Muscle layer of duodenum (tissue), 2 donors: Measurements from ENCODE around the gene SOX30.
"Not testable (repeated sequence)": the region's sequence is repeated elsewhere in the genome, so short reads cannot be mapped to it uniquely, and the experiment has no call there.

Source experiments
- H3K27ac ChIP-seq: one replicate; pipeline ENCODE4 v1.7.0; 2013; ENCODE audit warnings: mild to moderate bottlenecking, low read length
- H3K27me3 ChIP-seq: one replicate; pipeline ENCODE4 v1.7.0; 2013; ENCODE audit warnings: low read depth, mild to moderate bottlenecking, control low read depth, low read length
- H3K36me3 ChIP-seq, 2 donors: one replicate each; pipeline ENCODE4 v1.7.0; 2013; ENCODE audit warnings: low read length in 2 of 2, control low read depth in 1 of 2, mild to moderate bottlenecking in 1 of 2; ENCODE audit not compliant: insufficient read depth in 2 of 2, control insufficient read depth in 1 of 2
- H3K4me1 ChIP-seq, 2 donors: one replicate each; pipeline ENCODE4 v1.7.0; 2013; ENCODE audit warnings: low read length in 2 of 2, mild to moderate bottlenecking in 2 of 2, control low read depth in 1 of 2, moderate library complexity in 1 of 2; ENCODE audit not compliant: insufficient read depth in 2 of 2, control insufficient read depth in 1 of 2
- H3K4me3 ChIP-seq, 2 donors: one replicate each; pipeline ENCODE4 v1.7.0; 2013; ENCODE audit warnings: low read length in 2 of 2, low read depth in 1 of 2, mild to moderate bottlenecking in 1 of 2
- H3K9me3 ChIP-seq, 2 donors: one replicate each; pipeline ENCODE4 v1.7.0; 2013; ENCODE audit warnings: low read length in 2 of 2, control low read depth in 1 of 2, mild to moderate bottlenecking in 1 of 2; ENCODE audit not compliant: control insufficient read depth in 1 of 2
- donor health status: healthy.

SOX30 gene

DNA sequence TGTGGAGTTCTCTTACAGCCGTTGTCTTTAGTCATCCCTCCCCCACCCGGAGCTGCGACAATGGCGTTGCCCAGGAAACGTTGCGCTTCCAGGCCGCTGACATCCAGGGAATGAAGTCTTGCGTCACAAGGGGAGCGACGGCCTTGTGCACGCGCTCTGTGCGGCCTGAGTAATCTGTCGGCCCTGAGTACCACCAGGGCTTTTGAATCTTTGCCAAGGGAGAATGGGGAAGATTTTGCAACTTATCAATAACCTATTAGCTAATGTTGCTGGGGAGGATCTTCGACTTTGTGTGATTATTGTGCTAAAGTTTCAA is at the start of gene SOX30:
SOX30 (minus strand) TSS at position 62 of the 316 bp plus-strand sequence. CDS start 360 bp downstream, outside the sequence.
- Histone ChIP-seq H3K4me3 (peak within 1 kb of the TSS; percentile 33 to 61), H3K36me3 (no peaks in the 10 kb centered on the region), H3K27ac (no peak within 1 kb of the TSS), H3K27me3 (no peaks in the 10 kb centered on the region), H3K4me1 (peaks cover 0 to 8% of the 10 kb centered on the region in 2 donors), H3K9me3 (no peaks in the 10 kb centered on the region)

DNA sequence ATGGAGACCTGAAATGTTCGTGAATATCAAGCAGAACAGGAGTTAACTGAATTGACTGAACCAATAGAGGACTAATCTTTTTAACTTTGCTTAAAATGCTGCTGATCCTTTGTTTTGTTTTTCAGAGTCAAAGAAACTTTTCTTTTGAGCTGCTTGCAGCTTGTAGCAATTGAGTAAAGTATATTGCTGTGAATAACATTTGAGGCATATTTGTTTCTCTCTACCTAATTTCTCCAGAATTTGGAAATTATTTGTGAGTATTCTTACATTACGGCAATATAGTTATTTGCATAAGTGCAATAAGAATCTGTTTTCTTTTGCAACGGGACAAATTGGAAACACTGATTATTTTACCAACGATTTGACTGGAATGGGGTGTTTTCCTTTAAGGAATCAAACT is 46.4 kb upstream of the SOX30 start:
- H3K27me3 ChIP-seq, H3K4me3 ChIP-seq, H3K36me3 ChIP-seq, H3K4me1 ChIP-seq, H3K9me3 ChIP-seq, H3K27ac ChIP-seq: not testable (repeated sequence)

DNA sequence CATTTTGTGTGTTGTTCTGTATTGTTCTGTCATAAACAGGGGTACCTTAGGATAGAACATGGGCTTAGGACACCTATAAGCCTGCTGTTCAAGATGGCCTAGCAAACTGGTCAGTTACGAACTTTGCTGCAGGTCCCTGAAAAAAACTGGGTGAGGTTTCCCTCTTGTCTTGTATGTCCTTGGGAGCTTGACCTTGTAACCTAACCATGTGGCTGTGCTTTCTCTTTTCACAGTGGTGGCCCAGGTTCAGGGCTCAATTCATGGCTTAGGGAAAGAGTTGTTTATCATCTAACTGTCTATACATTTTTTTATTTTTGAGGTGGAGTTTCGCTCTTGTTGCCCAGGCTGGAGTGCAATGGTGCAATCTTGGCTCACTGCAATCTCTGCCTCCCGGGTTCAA is 43.9 kb upstream of the SOX30 start:
- H3K36me3 ChIP-seq, H3K9me3 ChIP-seq, H3K4me3 ChIP-seq, H3K27ac ChIP-seq, H3K4me1 ChIP-seq, H3K27me3 ChIP-seq: not testable (repeated sequence)

GRCh38 chr5:157693816-157694215 is 41.6 kb upstream of the SOX30 start:
- not testable (repeated sequence) for H3K36me3 ChIP-seq, H3K4me1 ChIP-seq, H3K27ac ChIP-seq, H3K27me3 ChIP-seq, H3K9me3 ChIP-seq, H3K4me3 ChIP-seq

GRCh38 chr5:157690690-157691433 is 38.6 kb upstream of the SOX30 start:
- Histone ChIP-seq H3K9me3 (no peaks in the 10 kb centered on the region), H3K4me3 (peak overlapping the region in 1 of 2 donors; percentile 34), H3K27ac (no peak overlapping the region), H3K4me1 (no peaks in the 10 kb centered on the region), H3K27me3 (no peaks in the 10 kb centered on the region), H3K36me3 (no peaks in the 10 kb centered on the region)

DNA sequence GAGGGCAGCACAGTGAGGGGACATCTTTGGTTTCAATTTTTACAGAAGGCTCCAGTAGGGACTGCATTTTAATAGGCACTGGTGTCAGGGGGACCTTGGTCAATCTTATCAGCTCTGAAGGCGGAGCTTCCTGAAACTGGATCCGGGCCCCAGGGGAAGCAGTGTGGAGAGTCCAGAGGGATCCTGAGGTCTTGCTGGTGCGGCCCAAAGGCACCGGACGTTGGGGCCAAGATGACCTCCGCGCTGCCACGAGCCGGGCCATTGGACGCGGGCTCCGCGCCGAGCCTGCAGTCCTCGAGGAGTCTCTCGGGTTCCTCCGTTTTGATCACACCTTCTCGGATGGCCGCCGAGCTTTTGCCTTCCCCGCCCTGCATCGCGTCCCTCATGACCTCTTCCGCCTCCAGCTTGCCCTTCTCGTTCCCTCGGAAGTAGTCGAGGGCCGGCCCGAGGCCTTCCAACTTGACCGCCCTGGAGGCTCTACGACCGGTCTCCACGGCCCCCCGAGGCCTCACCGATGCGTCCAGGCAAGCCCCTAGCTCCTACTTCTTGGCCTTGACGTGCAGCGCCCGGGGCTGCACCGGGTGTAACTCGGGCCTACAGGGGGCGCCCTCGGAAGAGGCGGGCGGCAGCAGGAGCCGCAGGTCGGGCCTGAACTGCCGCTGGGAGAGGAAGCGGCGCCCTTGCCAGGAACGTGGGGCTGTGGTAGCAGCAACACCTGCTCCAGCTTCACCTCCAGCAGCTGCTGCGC is 37.9 kb upstream of the SOX30 start:
- no peak overlapping the region for H3K27ac ChIP-seq
- H3K9me3 ChIP-seq: no peaks in the 10 kb centered on the region
- peak overlapping the region in 1 of 2 donors; percentile 34 for H3K4me3 ChIP-seq
- no peaks in the 10 kb centered on the region for H3K4me1 ChIP-seq
- H3K36me3 ChIP-seq: no peaks in the 10 kb centered on the region
- H3K27me3 ChIP-seq: no peaks in the 10 kb centered on the region

DNA sequence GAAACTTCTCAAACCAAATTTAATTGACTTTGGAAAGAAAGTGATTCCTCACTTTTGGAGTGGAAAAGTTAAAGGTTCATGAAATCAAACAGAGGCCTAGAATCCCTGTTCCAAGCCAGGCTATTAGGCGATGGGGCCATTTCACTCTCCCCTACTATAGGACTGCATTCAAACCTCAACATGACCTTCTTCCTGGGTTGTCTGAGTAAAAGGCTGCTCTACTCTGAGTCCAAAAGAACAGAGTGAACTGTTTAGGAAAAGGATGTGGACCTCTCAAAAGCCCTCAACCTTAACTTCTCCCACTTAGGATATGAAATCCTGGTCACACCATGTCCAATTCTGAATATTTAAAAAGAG is 34.9 kb upstream of the SOX30 start:
- Histone ChIP-seq H3K36me3 (no peaks in the 10 kb centered on the region), H3K9me3 (no peaks in the 10 kb centered on the region), H3K4me3 (no peak overlapping the region), H3K4me1 (no peaks in the 10 kb centered on the region), H3K27ac (no peak overlapping the region), H3K27me3 (no peaks in the 10 kb centered on the region)

DNA sequence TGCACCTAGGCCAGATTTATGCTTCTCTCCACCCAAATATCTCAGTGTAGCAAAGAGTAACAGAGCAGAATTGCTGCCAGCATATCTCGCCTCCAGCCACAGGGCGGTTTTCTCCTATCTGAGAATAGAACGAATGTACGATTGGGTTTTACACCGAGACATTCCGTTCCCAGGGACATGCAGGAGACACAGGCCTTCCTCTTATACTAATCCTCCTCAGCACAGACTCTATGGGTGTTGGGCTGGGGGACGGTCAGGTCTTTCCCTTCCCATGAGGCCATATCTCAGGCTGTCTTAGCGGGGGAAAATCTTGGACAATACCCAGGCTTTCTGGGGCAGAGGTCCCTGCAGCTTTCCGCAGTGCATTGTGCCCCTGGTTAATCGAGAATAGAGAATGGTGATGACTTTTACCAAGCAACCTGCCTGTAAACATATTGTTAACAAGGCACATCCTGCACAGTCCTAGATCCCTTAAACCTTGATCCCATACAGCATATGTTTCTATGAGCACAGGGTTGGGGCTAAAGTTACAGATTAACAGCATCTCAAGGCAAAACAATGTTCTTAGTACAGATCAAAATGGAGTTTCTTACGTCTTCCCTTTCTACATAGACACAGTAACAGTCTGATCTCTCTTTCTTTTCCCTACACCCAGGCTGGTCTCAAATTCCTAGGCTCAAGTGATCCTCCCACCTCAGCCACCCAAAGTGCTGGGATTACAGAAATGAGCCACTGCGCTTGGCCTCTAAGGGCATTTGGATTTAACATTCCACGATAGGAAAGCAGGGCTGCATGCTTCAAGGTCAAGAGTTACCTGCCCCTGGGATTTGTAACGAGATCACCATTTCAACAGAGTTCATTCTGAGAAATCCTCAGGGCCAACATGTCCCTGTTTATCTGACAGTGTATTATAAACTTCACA is 34.3 kb upstream of the SOX30 start:
- not testable (repeated sequence) for H3K9me3 ChIP-seq, H3K4me3 ChIP-seq, H3K4me1 ChIP-seq, H3K27ac ChIP-seq, H3K27me3 ChIP-seq, H3K36me3 ChIP-seq

- Histone ChIP-seq H3K9me3 (no peaks in the 10 kb centered on the region), H3K36me3 (no peaks in the 10 kb centered on the region), H3K4me1 (no peaks in the 10 kb centered on the region), H3K4me3 (no peak overlapping the region), H3K27ac (no peak overlapping the region), H3K27me3 (no peaks in the 10 kb centered on the region)
These were observed 30.0 kb upstream of the SOX30 start for GRCh38 chr5:157682257-157682656.

GRCh38 chr5:157681048-157681447 is 28.8 kb upstream of the SOX30 start:
- Histone ChIP-seq H3K9me3 (no peaks in the 10 kb centered on the region), H3K4me1 (no peaks in the 10 kb centered on the region), H3K27ac (no peak overlapping the region), H3K27me3 (no peaks in the 10 kb centered on the region), H3K36me3 (no peaks in the 10 kb centered on the region), H3K4me3 (no peak overlapping the region)

- Histone ChIP-seq H3K27ac (no peak overlapping the region), H3K36me3 (no peaks in the 10 kb centered on the region), H3K4me3 (no peak overlapping the region), H3K9me3 (no peaks in the 10 kb centered on the region), H3K4me1 (no peaks in the 10 kb centered on the region), H3K27me3 (no peaks in the 10 kb centered on the region)
These were observed 28.0 kb upstream of the SOX30 start for GRCh38 chr5:157680239-157680638.
